ENCODE measurements around the gene TSPAN9.

The TSPAN9 gene

DNA sequence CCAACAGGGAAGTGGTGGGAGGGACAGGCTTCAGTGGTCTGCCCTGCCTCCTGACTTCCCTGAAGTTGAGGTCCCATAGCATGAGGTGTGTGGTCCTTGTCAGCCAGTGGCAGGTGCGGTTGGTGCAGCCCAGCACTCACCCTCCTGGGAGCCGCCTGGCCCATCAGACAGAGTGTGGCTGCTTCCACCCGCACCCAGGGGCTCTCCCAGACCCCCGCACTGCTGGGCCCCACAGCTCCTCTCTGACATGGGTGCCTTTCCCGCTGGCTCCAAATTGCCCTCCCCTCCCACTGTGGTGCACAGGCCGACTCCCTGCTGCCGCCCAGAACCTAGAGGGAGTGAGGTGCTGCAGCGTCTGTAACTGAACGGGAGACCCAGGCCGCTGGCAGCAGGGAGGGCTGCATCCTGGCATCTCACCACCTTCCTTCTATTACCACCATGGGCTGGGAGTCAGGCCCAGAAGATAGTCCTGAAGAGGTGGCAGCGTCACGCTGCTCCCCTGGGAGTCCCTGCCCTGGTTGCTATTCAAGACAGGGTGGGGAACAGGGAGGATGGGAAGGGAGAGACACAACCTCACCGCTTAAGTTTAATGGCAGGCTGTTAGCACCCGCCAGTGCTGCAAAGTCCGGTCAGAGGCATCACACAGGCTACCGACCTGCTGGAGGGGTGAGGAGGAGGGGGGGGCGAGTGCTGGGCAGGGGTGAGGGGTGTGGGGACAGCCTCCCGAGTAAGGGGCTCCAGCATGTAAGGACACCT lies 233.3 kb downstream of the TSPAN9 start:
- H3K18ac ChIP-seq (ENCODE audit: low read length) = no peak overlapping the region
- no peak overlapping the region for H3K9ac ChIP-seq (ENCODE audit: low read length)
- WGBS (ENCODE audit: extremely low coverage, insufficient coverage, low lambda C conversion rate) = no CpG with 5 or more reads among the region's 18 CpGs
- no peaks in the 10 kb centered on the region for H3K4me1 ChIP-seq (ENCODE audit: control insufficient read depth, low read depth, low read length)
- H3K23ac ChIP-seq (ENCODE audit: low read length) = no peak overlapping the region
- no peak overlapping the region for H3K4ac ChIP-seq (ENCODE audit: low read depth, low read length)
- no peak overlapping the region for H3K4me2 ChIP-seq (ENCODE audit: low read length)
- no peak overlapping the region for H2BK5ac ChIP-seq (ENCODE audit: low read length)
- H4K5ac ChIP-seq (ENCODE audit: low read length) = no peak overlapping the region
- H3K79me1 ChIP-seq (ENCODE audit: low read length) = no peaks in the 10 kb centered on the region
- no peak overlapping the region for H2AK5ac ChIP-seq (ENCODE audit: low read length)
- no peak overlapping the region for H3K4me3 ChIP-seq (ENCODE audit: low read length)
- no peak overlapping the region for H3K56ac ChIP-seq (ENCODE audit: low read length)
- H4K8ac ChIP-seq (ENCODE audit: low read depth, low read length) = no peak overlapping the region
- H3K79me2 ChIP-seq (ENCODE audit: control insufficient read depth, insufficient read depth, low read length) = no peaks in the 10 kb centered on the region
- H2BK120ac ChIP-seq (ENCODE audit: low read depth, low read length) = no peak overlapping the region
- no peaks in the 10 kb centered on the region for H3K36me3 ChIP-seq (ENCODE audit: control insufficient read depth, insufficient read depth, low read length)
- H3K27me3 ChIP-seq (ENCODE audit: insufficient read depth, low read length, poor library complexity) = no peaks in the 10 kb centered on the region
- no peak overlapping the region for H3K27ac ChIP-seq (ENCODE audit: low read depth, low read length)
- DNase-seq = no peak
- H2BK15ac ChIP-seq (replicated peaks; ENCODE audit: low read depth) = no peak overlapping the region

DNA sequence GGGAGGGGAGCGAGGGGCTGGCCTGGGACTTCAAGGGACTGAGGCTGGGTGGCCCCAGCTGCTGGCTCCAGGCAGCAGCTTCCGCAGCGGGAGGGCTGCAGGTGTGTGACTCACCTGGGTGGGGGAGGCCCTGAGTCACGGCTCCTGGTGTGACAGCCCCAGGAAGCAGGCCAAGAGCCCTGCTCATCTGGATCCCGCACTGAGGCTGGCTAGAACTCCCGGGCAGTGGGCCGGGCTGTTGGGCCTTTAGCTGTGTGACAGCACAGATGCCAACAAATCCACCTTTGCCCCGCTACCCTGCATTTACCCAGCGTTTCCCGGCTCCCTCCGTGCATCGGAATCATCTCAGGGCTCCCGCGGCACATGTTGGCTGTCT lies 233.8 kb downstream of the TSPAN9 start:
- H3K36me3 ChIP-seq (ENCODE audit: control insufficient read depth, insufficient read depth, low read length) = no peaks in the 10 kb centered on the region
- no peak overlapping the region for H3K9ac ChIP-seq (ENCODE audit: low read length)
- H3K79me1 ChIP-seq (ENCODE audit: low read length) = no peaks in the 10 kb centered on the region
- no peak overlapping the region for H3K4me3 ChIP-seq (ENCODE audit: low read length)
- no peak overlapping the region for H2BK5ac ChIP-seq (ENCODE audit: low read length)
- no peaks in the 10 kb centered on the region for H3K4me1 ChIP-seq (ENCODE audit: control insufficient read depth, low read depth, low read length)
- no CpG with 5 or more reads among the region's 14 CpGs for WGBS (ENCODE audit: extremely low coverage, insufficient coverage, low lambda C conversion rate)
- no peak overlapping the region for H3K4me2 ChIP-seq (ENCODE audit: low read length)
- no peak overlapping the region for H3K56ac ChIP-seq (ENCODE audit: low read length)
- H2BK15ac ChIP-seq (replicated peaks; ENCODE audit: low read depth) = no peak overlapping the region
- no peak overlapping the region for H3K27ac ChIP-seq (ENCODE audit: low read depth, low read length)
- DNase-seq = no peak
- no peak overlapping the region for H3K4ac ChIP-seq (ENCODE audit: low read depth, low read length)
- no peak overlapping the region for H4K5ac ChIP-seq (ENCODE audit: low read length)
- H3K27me3 ChIP-seq (ENCODE audit: insufficient read depth, low read length, poor library complexity) = no peaks in the 10 kb centered on the region
- H3K18ac ChIP-seq (ENCODE audit: low read length) = no peak overlapping the region
- H3K23ac ChIP-seq (ENCODE audit: low read length) = no peak overlapping the region
- H4K8ac ChIP-seq (ENCODE audit: low read depth, low read length) = no peak overlapping the region
- H3K79me2 ChIP-seq (ENCODE audit: control insufficient read depth, insufficient read depth, low read length) = no peaks in the 10 kb centered on the region
- no peak overlapping the region for H2AK5ac ChIP-seq (ENCODE audit: low read length)
- H2BK120ac ChIP-seq (ENCODE audit: low read depth, low read length) = no peak overlapping the region

GRCh38 chr12:3311491-3312103 lies 234.4 kb downstream of the TSPAN9 start:
- no peak overlapping the region for H3K4me3 ChIP-seq (ENCODE audit: low read length)
- H3K4ac ChIP-seq (ENCODE audit: low read depth, low read length) = no peak overlapping the region
- WGBS (ENCODE audit: extremely low coverage, insufficient coverage, low lambda C conversion rate) = no CpG with 5 or more reads among the region's 14 CpGs
- no peak overlapping the region for H3K9ac ChIP-seq (ENCODE audit: low read length)
- no peak for DNase-seq
- no peak overlapping the region for H4K5ac ChIP-seq (ENCODE audit: low read length)
- no peaks in the 10 kb centered on the region for H3K27me3 ChIP-seq (ENCODE audit: insufficient read depth, low read length, poor library complexity)
- H3K36me3 ChIP-seq (ENCODE audit: control insufficient read depth, insufficient read depth, low read length) = no peaks in the 10 kb centered on the region
- H2AK5ac ChIP-seq (ENCODE audit: low read length) = no peak overlapping the region
- H3K27ac ChIP-seq (ENCODE audit: low read depth, low read length) = no peak overlapping the region
- H3K4me2 ChIP-seq (ENCODE audit: low read length) = no peak overlapping the region
- H2BK5ac ChIP-seq (ENCODE audit: low read length) = no peak overlapping the region
- H3K23ac ChIP-seq (ENCODE audit: low read length) = no peak overlapping the region
- H2BK15ac ChIP-seq (replicated peaks; ENCODE audit: low read depth) = no peak overlapping the region
- no peaks in the 10 kb centered on the region for H3K79me2 ChIP-seq (ENCODE audit: control insufficient read depth, insufficient read depth, low read length)
- H3K4me1 ChIP-seq (ENCODE audit: control insufficient read depth, low read depth, low read length) = no peaks in the 10 kb centered on the region
- H3K56ac ChIP-seq (ENCODE audit: low read length) = no peak overlapping the region
- no peak overlapping the region for H3K18ac ChIP-seq (ENCODE audit: low read length)
- no peaks in the 10 kb centered on the region for H3K79me1 ChIP-seq (ENCODE audit: low read length)
- no peak overlapping the region for H4K8ac ChIP-seq (ENCODE audit: low read depth, low read length)
- no peak overlapping the region for H2BK120ac ChIP-seq (ENCODE audit: low read depth, low read length)

- H3K56ac ChIP-seq (ENCODE audit: low read length) = no peak overlapping the region
- WGBS (ENCODE audit: extremely low coverage, insufficient coverage, low lambda C conversion rate) = no CpG with 5 or more reads among the region's 13 CpGs
- H2BK5ac ChIP-seq (ENCODE audit: low read length) = no peak overlapping the region
These were observed 235.9 kb downstream of the TSPAN9 start for GRCh38 chr12:3313066-3313465.

DNA sequence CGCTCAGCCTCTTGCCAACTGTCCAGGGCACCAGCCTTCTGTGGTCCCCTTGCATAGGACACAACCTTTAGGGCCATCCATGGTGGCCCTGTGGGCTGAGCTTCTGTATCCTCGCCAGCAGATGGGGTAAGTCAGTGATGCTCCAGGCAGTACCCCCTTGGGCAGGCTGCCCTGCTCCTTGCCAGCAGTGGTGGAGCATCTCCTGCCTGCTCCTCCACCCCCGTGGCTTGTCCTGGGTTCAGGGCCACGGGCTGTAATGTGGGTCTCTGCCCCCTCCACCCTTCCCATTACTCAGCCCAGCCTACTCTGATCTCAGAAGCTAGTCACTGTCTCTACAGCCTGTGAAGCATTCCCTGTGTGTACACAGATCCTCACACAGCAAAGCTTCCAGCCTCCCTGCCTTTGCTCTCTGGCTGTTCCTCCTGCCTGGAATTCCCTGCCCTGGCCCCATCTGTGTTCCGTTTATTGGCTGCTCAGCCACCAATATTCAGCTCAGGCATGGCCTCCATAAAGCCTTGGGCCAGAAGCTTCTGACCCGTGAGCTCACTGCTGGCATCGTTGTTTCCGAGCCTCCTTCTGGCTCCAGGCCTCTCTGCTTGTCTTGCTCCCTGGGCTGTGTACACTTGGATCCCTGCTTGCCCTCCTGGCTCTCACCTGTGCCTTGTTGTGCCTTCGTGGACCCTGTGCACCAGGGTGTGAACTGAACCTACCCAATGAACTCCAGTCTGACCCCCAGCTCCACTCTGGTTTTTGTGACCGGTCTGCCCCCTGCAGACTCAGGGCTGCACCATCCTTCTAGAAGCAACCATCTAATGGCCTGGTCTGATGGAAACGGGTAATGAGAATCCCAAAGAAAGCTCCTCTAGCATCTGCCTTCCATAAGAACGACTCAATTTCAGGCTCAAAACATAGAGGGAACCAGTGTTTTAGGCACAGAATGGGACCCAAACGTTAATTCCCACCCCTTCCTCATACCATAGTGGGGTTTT lies 236.8 kb downstream of the TSPAN9 start:
- no peaks in the 10 kb centered on the region for H3K27me3 ChIP-seq (ENCODE audit: insufficient read depth, low read length, poor library complexity)
- WGBS (ENCODE audit: extremely low coverage, insufficient coverage, low lambda C conversion rate) = no CpG with 5 or more reads among the region's 13 CpGs
- no peak overlapping the region for H3K56ac ChIP-seq (ENCODE audit: low read length)

More at GRCh38 chr12:3313066-3313465, 235.9 kb downstream of the TSPAN9 start:
- H3K23ac ChIP-seq (ENCODE audit: low read length) = no peak overlapping the region
- no peaks in the 10 kb centered on the region for H3K27me3 ChIP-seq (ENCODE audit: insufficient read depth, low read length, poor library complexity)
- no peak overlapping the region for H3K9ac ChIP-seq (ENCODE audit: low read length)
- no peak overlapping the region for H3K4me2 ChIP-seq (ENCODE audit: low read length)
- no peak overlapping the region for H2AK5ac ChIP-seq (ENCODE audit: low read length)
- no peak overlapping the region for H3K27ac ChIP-seq (ENCODE audit: low read depth, low read length)
- H3K79me2 ChIP-seq (ENCODE audit: control insufficient read depth, insufficient read depth, low read length) = no peaks in the 10 kb centered on the region
- no peak overlapping the region for H2BK120ac ChIP-seq (ENCODE audit: low read depth, low read length)
- no peak overlapping the region for H2BK15ac ChIP-seq (replicated peaks; ENCODE audit: low read depth)
- H4K8ac ChIP-seq (ENCODE audit: low read depth, low read length) = no peak overlapping the region
- no peaks in the 10 kb centered on the region for H3K4me1 ChIP-seq (ENCODE audit: control insufficient read depth, low read depth, low read length)
- DNase-seq = no peak
- no peaks in the 10 kb centered on the region for H3K36me3 ChIP-seq (ENCODE audit: control insufficient read depth, insufficient read depth, low read length)
- no peak overlapping the region for H3K18ac ChIP-seq (ENCODE audit: low read length)
- H3K4me3 ChIP-seq (ENCODE audit: low read length) = no peak overlapping the region
- no peak overlapping the region for H4K5ac ChIP-seq (ENCODE audit: low read length)
- H3K79me1 ChIP-seq (ENCODE audit: low read length) = no peaks in the 10 kb centered on the region
- no peak overlapping the region for H3K4ac ChIP-seq (ENCODE audit: low read depth, low read length)

More for the DNA sequence above, 236.8 kb downstream of the TSPAN9 start:
- Histone ChIP-seq H3K9ac (ENCODE audit: low read length) (no peak overlapping the region), H2AK5ac (ENCODE audit: low read length) (no peak overlapping the region), H3K4me1 (ENCODE audit: control insufficient read depth, low read depth, low read length) (no peaks in the 10 kb centered on the region), H4K5ac (ENCODE audit: low read length) (no peak overlapping the region), H4K8ac (ENCODE audit: low read depth, low read length) (no peak overlapping the region), H3K4me3 (ENCODE audit: low read length) (no peak overlapping the region), H3K23ac (ENCODE audit: low read length) (no peak overlapping the region), H3K4ac (ENCODE audit: low read depth, low read length) (no peak overlapping the region), H3K27ac (ENCODE audit: low read depth, low read length) (no peak overlapping the region), H2BK5ac (ENCODE audit: low read length) (no peak overlapping the region), H3K4me2 (ENCODE audit: low read length) (no peak overlapping the region), H3K79me1 (ENCODE audit: low read length) (no peaks in the 10 kb centered on the region), H2BK15ac (replicated peaks; ENCODE audit: low read depth) (no peak overlapping the region), H2BK120ac (ENCODE audit: low read depth, low read length) (no peak overlapping the region), H3K79me2 (ENCODE audit: control insufficient read depth, insufficient read depth, low read length) (no peaks in the 10 kb centered on the region), H3K18ac (ENCODE audit: low read length) (no peak overlapping the region), H3K36me3 (ENCODE audit: control insufficient read depth, insufficient read depth, low read length) (no peaks in the 10 kb centered on the region)
- DNase-seq = peak; percentile 61
